Astrocyte of the hippocampus (primary cell): Measurements from ENCODE around the gene KLF11.
"Not testable (repeated sequence)": the region's sequence is repeated elsewhere in the genome, so short reads cannot be mapped to it uniquely, and the experiment has no call there.

Source experiments
- DNase-seq: peaks from one replicate; pipeline ENCODE4 v3.0.0; 2011; ENCODE audit warnings: low read depth, low spot score

The KLF11 gene

GRCh38 chr2:10009271-10009810, 34.0 kb upstream of the KLF11 start:
- DNase-seq = no peak

GRCh38 chr2:10009811-10010781, 33.3 kb upstream of the KLF11 start:
- peak; percentile 61 for DNase-seq

- DNase-seq = not testable (repeated sequence)
These were observed 32.3 kb upstream of the KLF11 start for GRCh38 chr2:10010861-10011605.

DNA sequence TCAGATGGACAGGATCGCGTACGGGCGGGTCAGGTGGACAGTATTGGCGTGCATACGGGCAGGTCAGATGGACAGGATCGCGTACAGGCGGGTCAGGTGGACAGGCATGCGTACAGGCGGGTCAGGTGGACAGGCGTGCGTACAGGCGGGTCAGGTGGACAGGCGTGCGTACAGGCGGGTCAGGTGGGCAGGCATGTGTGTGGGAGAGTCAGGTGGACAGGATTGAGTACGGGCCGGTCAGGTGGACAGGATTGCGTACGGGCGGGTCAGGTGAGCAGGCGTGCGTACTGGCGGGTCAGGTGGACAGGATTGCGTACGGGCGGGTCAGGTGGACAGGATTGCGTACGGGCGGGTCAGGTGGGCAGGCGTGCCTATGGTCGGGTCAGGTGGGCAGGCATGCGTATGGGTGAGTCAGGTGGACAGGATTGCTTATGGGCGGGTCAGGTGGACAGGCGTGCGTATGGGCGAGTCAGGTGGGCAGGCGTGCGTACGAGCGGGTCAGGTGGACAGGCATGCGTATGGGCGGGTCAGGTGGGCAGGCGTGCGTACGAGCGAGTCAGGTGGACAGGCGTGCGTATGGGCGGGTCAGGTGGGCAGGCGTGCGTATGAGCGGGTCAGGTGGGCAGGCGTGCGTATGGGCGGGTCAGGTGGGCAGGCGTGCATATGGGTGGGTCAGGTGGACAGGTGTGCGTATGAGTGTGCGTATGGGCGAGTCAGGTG, 31.6 kb upstream of the KLF11 start:
- DNase-seq = not testable (repeated sequence)

GRCh38 chr2:10012366-10012962, 30.9 kb upstream of the KLF11 start:
- not testable (repeated sequence) for DNase-seq

GRCh38 chr2:10012963-10013461, 30.3 kb upstream of the KLF11 start:
- DNase-seq = no peak

DNA sequence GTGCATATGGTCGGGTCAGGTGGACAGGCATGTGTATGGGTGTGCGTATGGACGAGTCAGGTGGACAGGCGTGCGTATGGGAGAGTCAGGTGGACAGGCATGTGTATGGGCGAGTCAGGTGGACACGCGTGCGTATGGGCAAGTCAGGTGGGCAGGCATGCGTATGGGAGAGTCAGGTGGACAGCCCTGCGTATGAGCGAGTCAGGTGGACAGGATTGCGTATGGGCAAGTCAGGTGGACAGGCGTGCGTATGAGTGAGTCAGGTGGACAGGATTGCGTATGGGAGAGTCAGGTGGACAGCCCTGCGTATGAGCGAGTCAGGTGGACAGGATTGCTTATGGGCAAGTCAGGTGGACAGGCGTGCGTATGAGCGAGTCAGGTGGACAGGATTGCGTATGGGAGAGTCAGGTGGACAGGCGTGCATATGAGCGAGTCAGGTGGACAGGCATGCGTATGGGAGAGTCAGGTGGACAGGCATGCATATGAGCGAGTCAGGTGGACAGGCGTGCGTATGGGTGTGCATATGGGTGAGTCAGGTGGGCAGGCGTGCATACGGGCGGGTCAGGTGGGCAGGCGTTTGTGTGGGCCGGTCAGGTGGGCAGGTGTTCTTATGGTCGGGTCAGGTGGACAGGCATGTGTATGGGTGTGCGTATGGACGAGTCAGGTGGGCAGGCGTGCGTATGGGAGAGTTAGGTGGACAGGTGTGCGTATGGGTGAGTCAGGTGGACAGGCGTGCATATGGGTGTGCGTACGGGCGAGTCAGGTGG, 29.5 kb upstream of the KLF11 start:
- not testable (repeated sequence) for DNase-seq

GRCh38 chr2:10014418-10015190, 28.7 kb upstream of the KLF11 start:
- no peak for DNase-seq

DNA sequence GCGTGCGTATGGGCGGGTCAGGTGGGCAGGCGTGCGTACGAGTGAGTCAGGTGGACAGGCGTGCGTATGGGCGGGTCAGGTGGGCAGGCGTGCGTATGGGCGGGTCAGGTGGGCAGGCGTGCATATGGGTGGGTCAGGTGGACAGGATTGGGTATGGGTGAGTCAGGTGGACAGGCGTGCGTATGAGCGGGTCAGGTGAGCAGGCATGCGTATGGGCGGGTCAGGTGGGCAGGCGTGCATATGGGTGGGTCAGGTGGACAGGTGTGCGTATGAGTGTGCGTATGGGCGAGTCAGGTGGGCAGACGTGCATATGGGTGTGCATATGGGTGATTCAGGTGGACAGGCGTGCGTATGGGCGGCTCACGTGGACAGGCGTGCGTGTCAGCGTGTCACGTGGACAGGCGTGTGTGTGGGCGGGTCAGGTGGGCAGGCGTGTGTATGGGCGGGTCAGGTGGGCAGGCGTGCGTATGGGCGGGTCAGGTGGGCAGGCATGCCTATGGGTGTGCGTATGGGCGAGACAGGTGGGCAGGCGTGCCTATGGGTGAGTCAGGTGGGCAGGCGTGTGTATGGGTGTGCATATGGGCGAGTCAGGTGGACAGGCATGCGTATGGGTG, 27.9 kb upstream of the KLF11 start:
- DNase-seq = not testable (repeated sequence)

DNA sequence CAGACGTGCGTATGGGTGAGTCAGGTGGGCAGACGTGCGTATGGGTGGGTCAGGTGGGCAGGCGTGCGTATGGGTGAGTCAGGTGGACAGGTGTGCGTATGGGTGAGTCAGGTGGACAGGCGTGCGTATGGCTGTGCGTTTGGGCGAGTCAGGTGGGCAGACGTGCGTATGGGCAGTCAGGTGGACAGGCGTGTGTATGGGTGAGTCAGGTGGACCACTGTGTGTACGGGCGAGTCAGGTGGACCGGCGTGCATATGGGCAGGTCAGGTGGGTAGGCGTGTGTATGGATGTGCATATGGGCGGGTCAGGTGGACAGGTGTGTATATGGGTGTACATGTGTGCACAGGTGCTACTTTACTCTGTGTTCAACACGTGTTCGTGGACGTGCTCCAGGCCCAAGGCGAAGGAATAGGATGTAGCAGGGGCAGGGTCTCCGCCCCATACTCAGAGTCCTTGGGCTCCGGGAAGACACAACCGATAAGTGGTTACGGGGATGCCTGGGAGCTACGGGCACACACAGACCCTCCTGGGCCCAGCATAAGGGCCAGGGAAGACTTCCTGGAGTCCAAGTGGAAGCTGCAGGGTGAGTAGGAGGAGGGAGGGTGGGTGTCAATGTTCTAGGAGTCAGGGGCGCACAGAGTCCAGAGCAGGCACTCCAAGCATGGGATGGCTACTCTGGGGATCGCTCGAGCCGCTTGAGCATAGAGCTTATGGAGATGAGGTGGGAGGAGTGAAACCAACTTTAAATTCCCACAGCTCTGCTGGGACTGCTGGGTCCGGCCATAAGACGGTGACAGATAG, 27.1 kb upstream of the KLF11 start:
- DNase-seq = no peak

GRCh38 chr2:10016802-10017258, 26.5 kb upstream of the KLF11 start:
- DNase-seq = no peak

- DNase-seq = no peak
These were observed 25.9 kb upstream of the KLF11 start for GRCh38 chr2:10017313-10017941.

DNA sequence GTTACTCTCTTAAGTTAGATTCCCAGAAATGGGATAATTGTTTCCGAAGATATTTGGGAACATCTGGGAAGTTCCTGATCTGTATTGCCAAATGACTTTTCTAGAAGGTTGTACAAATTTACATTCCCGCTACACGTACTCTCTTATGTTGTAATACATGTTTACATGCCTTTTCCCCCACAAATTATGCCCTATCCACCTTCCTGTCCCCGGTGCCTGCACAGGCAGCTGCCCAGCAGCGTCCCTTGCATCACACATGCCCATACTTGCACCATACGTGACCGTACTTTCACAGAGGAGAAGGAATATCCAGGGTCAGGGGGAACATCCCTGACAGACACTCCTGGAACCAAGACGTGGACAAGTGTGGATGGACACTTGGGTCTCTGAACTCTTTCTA, 24.2 kb upstream of the KLF11 start:
- DNase-seq = no peak

GRCh38 chr2:10019602-10020400, 23.5 kb upstream of the KLF11 start:
- DNase-seq = no peak

GRCh38 chr2:10022041-10022421, 21.3 kb upstream of the KLF11 start:
- DNase-seq = no peak

GRCh38 chr2:10022445-10022844, 20.9 kb upstream of the KLF11 start:
- no peak for DNase-seq
